HG03469 (cell line): Measurements from ENCODE around the gene PCDHB14.
"Not testable (repeated sequence)": the region's sequence is repeated elsewhere in the genome, so short reads cannot be mapped to it uniquely, and the experiment has no call there.

ENCODE experiments used
- ATAC-seq: cut with Tn5 transposase; IDR thresholded peaks from one replicate; pipeline ENCODE4 v1.9.1; 2021; ENCODE audit warnings: mild to moderate bottlenecking, moderate library complexity, moderate number of reproducible peaks; ENCODE audit not compliant: unreplicated experiment

PCDHB14 gene

DNA sequence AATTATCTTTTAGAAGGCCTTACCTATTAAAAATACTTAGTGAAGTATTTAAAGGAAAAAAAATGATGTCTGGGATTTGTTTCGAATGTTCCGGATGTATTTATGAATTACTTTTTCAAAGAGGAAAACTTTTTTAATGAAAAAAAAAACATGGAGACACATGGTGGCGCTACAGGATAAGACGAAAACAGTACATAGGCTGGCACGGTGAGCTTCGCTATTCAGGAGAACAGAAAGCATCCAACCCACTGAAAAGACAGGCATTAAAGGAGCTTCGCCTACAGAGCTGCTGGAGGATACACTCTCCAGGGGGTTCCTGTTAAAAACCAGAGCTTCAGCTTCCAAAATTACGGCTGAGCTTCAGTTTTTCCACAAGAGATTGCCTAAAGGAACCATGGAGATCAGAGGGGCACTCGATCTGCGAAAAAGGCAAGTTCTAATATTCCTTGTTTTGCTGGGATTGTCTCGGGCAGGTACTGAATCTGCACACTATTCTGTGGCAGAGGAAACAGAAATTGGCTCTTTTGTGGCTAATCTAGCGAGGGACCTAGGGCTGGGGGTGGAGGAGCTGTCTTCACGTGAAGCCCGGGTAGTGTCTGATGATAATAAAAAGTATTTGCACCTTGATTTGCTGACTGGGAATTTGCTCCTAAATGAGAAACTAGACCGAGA lies at the start of gene PCDHB14:
TSS of gene PCDHB14 (plus strand) at position 232 of the 672 bp plus-strand sequence. CDS start at position 395, 163 bp downstream.
- ATAC-seq, result no peak

- not testable (repeated sequence) for ATAC-seq
These were observed 48.6 kb upstream of the PCDHB14 start for GRCh38 chr5:141174291-141175104.

- no peak for ATAC-seq
These were observed 47.2 kb upstream of the PCDHB14 start for GRCh38 chr5:141175933-141176332.

DNA sequence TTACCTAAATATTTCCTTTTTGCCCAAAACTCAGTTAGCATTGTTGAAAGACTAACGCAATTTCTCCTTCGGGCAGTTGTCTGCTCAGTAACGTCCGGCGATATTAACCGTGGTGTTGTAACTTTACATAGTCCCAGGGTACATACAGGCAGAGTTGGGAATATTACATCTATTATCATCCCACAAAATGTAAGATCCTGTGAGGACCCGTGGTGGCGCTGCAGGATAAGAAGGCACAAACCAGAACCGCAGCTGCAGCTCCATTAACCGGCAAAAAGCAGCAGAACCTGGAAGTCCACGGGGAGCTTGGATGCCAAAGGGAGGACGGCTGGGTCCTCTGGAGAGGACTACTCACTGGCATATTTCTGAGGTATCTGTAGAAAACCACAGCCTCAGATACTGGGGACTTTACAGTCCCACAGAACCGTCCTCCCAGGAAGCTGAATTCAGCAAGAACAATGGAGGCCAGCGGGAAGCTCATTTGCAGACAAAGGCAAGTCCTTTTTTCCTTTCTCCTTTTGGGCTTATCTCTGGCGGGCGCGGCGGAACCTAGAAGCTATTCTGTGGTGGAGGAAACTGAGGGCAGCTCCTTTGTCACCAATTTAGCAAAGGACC lies 45.5 kb upstream of the PCDHB14 start, which contains the start of gene PCDHB8:
TSS of gene PCDHB8 (plus strand) at position 214 of the 615 bp plus-strand sequence. CDS start at position 459, 245 bp downstream.
- not testable (repeated sequence) for ATAC-seq

DNA sequence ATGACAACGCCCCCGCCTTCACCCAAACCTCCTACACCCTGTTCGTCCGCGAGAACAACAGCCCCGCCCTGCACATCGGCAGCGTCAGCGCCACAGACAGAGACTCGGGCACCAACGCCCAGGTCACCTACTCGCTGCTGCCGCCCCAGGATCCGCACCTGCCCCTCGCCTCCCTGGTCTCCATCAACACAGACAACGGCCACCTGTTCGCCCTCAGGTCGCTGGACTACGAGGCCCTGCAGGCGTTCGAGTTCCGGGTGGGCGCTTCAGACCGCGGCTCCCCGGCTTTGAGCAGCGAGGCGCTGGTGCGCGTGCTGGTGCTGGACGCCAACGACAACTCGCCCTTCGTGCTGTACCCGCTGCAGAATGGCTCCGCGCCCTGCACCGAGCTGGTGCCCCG lies 43.8 kb upstream of the PCDHB14 start:
- ATAC-seq, result not testable (repeated sequence)

DNA sequence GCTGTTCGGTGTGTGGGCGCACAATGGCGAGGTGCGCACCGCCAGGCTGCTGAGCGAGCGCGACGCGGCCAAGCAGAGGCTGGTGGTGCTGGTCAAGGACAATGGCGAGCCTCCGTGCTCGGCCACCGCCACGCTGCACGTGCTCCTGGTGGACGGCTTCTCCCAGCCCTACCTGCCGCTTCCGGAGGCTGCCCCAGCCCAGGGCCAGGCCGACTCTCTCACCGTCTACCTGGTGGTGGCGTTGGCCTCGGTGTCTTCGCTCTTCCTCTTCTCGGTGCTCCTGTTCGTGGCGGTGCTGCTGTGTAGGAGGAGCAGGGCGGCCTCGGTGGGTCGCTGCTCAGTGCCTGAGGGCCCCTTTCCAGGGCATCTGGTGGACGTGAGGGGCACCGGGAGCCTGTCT lies 43.3 kb upstream of the PCDHB14 start:
- ATAC-seq, result not testable (repeated sequence)

GRCh38 chr5:141180313-141180712 lies 42.8 kb upstream of the PCDHB14 start:
- ATAC-seq, result no peak

DNA sequence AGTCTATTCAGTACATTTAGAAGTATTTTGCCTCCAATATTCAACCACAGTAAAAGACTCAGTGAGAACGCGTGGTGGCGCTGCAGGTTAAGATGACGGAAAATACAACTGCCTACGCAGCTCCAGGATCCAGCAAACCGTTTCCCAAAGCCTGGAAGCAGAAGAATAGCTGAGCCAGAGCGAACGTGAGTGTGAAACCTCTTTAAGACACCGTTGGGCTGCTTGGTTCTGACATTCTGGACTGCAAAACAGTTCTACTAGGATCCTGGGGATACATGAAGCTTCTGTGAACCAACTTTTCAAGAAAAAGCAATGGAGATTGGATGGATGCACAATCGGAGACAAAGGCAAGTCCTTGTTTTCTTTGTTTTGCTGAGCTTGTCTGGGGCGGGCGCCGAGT lies 40.9 kb upstream of the PCDHB14 start, which contains the start of gene PCDHB16:
TSS of gene PCDHB16 (plus strand) at position 140 of the 400 bp plus-strand sequence. CDS start at position 313, 173 bp downstream.
- no peak for ATAC-seq

DNA sequence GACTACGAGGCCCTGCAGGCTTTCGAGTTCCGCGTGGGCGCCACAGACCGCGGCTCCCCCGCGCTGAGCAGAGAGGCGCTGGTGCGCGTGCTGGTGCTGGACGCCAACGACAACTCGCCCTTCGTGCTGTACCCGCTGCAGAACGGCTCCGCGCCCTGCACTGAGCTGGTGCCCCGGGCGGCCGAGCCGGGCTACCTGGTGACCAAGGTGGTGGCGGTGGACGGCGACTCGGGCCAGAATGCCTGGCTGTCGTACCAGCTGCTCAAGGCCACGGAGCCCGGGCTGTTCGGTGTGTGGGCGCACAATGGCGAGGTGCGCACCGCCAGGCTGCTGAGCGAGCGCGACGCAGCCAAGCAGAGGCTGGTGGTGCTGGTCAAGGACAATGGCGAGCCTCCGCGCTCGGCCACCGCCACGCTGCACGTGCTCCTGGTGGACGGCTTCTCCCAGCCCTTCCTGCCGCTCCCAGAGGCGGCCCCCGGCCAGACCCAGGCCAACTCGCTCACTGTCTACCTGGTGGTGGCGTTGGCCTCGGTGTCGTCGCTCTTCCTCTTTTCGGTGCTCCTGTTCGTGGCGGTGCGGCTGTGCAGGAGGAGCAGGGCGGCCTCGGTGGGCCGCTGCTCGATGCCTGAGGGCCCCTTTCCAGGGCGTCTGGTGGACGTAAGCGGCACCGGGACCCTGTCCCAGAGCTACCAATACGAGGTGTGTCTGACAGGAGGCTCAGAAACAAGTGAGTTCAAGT lies 38.9 kb upstream of the PCDHB14 start:
- ATAC-seq, result not testable (repeated sequence)

- no peak for ATAC-seq
These were observed 36.1 kb upstream of the PCDHB14 start, which contains the start of gene PCDHB9 for GRCh38 chr5:141186897-141187512. Gene PCDHB9, plus strand, starts transcription at chr5:141187161. Its CDS starts 158 bp downstream, at chr5:141187319.

GRCh38 chr5:141188682-141189081 lies 34.5 kb upstream of the PCDHB14 start:
- not testable (repeated sequence) for ATAC-seq

DNA sequence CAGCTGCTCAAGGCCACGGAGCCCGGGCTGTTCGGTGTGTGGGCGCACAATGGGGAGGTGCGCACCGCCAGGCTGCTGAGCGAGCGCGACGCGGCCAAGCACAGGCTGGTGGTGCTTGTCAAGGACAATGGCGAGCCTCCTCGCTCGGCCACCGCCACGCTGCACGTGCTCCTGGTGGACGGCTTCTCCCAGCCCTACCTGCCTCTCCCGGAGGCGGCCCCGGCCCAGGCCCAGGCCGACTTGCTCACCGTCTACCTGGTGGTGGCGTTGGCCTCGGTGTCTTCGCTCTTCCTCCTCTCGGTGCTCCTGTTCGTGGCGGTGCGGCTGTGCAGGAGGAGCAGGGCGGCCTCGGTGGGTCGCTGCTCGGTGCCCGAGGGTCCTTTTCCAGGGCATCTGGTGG lies 34.0 kb upstream of the PCDHB14 start:
- not testable (repeated sequence) for ATAC-seq

GRCh38 chr5:141192110-141192725 lies 30.9 kb upstream of the PCDHB14 start, which contains the start of gene PCDHB10:
Gene PCDHB10, plus strand, starts transcription at chr5:141192353. Its CDS starts 200 bp downstream, at chr5:141192553.
- no peak for ATAC-seq

DNA sequence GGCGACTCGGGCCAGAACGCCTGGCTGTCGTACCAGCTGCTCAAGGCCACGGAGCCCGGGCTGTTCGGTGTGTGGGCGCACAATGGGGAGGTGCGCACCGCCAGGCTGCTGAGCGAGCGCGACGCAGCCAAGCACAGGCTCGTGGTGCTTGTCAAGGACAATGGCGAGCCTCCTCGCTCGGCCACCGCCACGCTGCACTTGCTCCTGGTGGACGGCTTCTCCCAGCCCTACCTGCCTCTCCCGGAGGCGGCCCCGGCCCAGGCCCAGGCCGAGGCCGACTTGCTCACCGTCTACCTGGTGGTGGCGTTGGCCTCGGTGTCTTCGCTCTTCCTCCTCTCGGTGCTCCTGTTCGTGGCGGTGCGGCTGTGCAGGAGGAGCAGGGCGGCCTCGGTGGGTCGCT lies 28.8 kb upstream of the PCDHB14 start:
- ATAC-seq, result not testable (repeated sequence)

DNA sequence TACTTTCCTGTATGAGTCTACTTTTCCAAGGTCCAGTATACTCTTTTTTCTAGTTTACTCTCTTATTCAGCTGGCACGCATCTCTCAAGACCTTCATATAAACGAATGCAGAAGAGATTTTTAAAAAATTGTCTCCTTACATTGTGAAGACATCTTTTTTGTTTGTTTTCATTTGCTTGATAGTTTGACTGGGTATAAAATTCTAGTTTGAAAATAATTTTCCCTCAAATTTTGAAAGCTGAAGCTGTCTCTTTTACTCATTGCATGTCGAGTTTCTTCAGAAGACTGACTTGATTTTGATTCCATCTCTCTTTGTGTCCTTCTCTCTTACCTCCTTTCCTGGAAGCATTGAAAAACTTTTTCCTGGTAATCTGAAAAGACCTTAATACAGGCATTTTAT lies 26.8 kb upstream of the PCDHB14 start:
- ATAC-seq, result no peak

GRCh38 chr5:141199359-141200235 lies 23.5 kb upstream of the PCDHB14 start, which contains the start of gene PCDHB11:
Gene PCDHB11, plus strand, starts transcription at chr5:141199627. Its CDS starts 148 bp downstream, at chr5:141199775.
- ATAC-seq, result no peak

GRCh38 chr5:141201126-141201525 lies 22.0 kb upstream of the PCDHB14 start:
- ATAC-seq, result not testable (repeated sequence)

- ATAC-seq, result not testable (repeated sequence)
These were observed 21.5 kb upstream of the PCDHB14 start for GRCh38 chr5:141201646-141202045.
